ENCODE data around the gene CD59. TPM values are rescaled to one million over a fixed set of nuclear protein-coding genes. Genes with fewer than 3 reads are reported as not detected.
A peak's percentile ranks its signal among the peaks of the same experiment; 100 is the strongest.

Gene CD59
- total and polyA plus RNA-seq, 2 of the 13 experiments (the other 11 are each of a cell fraction or from before 2014, with no cell fraction given): 127 to 289 TPM

- no peak for TF ChIP-seq FOXP4 (CRISPR knock-in tag; IDR thresholded peaks at IDR 0.05)
- TF ChIP-seq HDAC1 (CRISPR knock-in tag; IDR thresholded peaks at IDR 0.05): no peak; the same call in 1 of the 2 replicates
- TF ChIP-seq LCORL (IDR thresholded peaks at IDR 0.05): no peak
- TF ChIP-seq LCORL (CRISPR knock-in tag; IDR thresholded peaks at IDR 0.05): no peak
- 0 out of 2 replicates have a peak, but pooled peaks have one; percentile 17 for TF ChIP-seq POGK (CRISPR knock-in tag; conservative IDR thresholded peaks at IDR 0.05)
- TF ChIP-seq ZNF280B (CRISPR knock-in tag; IDR thresholded peaks at IDR 0.05; ENCODE audit: borderline replicate concordance): 0 out of 2 replicates have a peak, but pooled peaks have one; percentile 45
- peak; percentile 44; the same call in 1 of the 2 replicates for TF ChIP-seq ZNF543 (CRISPR knock-in tag; IDR thresholded peaks at IDR 0.05)
- TF ChIP-seq ZC3H13 (CRISPR knock-in tag; IDR thresholded peaks at IDR 0.05): no peak
- TF ChIP-seq SRY (CRISPR knock-in tag; IDR thresholded peaks at IDR 0.05): 0 out of 2 replicates have a peak, but pooled peaks have one; percentile 57
Measured at GRCh38 chr11:33773987-33774735, 37.9 kb upstream of the CD59 start, which contains the start of gene FBXO3 (continued).

Data from HepG2 (cell line).